Esophagus (tissue), 2 donors: ENCODE measurements around the gene TMEM132D. TPM values are rescaled to one million over a fixed set of nuclear protein-coding genes. Genes with fewer than 3 reads are reported as not detected.

Experiments
- H3K27ac ChIP-seq, 2 donors: one replicate each; pipeline ENCODE4 v1.5.1; 2013; ENCODE audit warnings: low read depth in 2 of 2, mild to moderate bottlenecking in 2 of 2, inconsistent platforms in 1 of 2, low read length in 1 of 2, moderate library complexity in 1 of 2
- H3K27me3 ChIP-seq, 2 donors: one replicate each; pipeline ENCODE4 v1.6.1; 2013; ENCODE audit warnings: low read length in 2 of 2, control low read depth in 1 of 2, mild to moderate bottlenecking in 1 of 2; ENCODE audit not compliant: insufficient read depth in 2 of 2, control insufficient read depth in 1 of 2
- H3K36me3 ChIP-seq, 2 donors: one replicate each; pipeline ENCODE4 v1.6.1; 2013; ENCODE audit warnings: low read length in 1 of 2; ENCODE audit not compliant: control insufficient read depth in 2 of 2, insufficient read depth in 2 of 2
- H3K4me1 ChIP-seq, 2 donors: one replicate each; pipeline ENCODE4 v1.6.1; 2013; ENCODE audit warnings: low read length in 1 of 2; ENCODE audit not compliant: control insufficient read depth in 2 of 2, insufficient read depth in 2 of 2
- H3K4me3 ChIP-seq, 2 donors: one replicate each; pipeline ENCODE4 v1.5.1; 2013; ENCODE audit warnings: low read length in 2 of 2, mild to moderate bottlenecking in 2 of 2, low read depth in 1 of 2, moderate library complexity in 1 of 2
- H3K9me3 ChIP-seq, 2 donors: one replicate each; pipeline ENCODE4 v1.6.1; 2013; ENCODE audit warnings: mild to moderate bottlenecking in 2 of 2, low read depth in 1 of 2, low read length in 1 of 2, moderate library complexity in 1 of 2; ENCODE audit not compliant: control insufficient read depth in 2 of 2, insufficient read depth in 1 of 2
- WGBS, 2 donors: extraction: QIAGEN DNeasy Blood & Tissue Kit; methylation state at CpG; one replicate each; pipeline ENCODE4 v1.1.7; 2013; 5-methylcytosine and 5-hydroxymethylcytosine counted together
- polyA plus RNA-seq, 2 donors: library from polyadenylated mRNA; stranded (reverse); fragments of 200-250 nt; gene quantifications; one replicate each; pipeline ENCODE4 v1.2.3, GENCODE V29; 2013
- donor health status: healthy with polysubstance abuse.
- donor health status: Bipolar disorder and iron deficiency.

Gene TMEM132D
- polyA plus RNA-seq, 2 donors: not detected

- Histone ChIP-seq H3K4me3 (no peak overlapping the region), H3K36me3 (no peaks in the 10 kb centered on the region), H3K27me3 (no peaks in the 10 kb centered on the region), H3K4me1 (no peaks in the 10 kb centered on the region), H3K27ac (no peak overlapping the region), H3K9me3 (peaks cover 7 to 8% of the 10 kb centered on the region in 2 donors)
- 35 to 37% methylated on average over 4 of the region's 4 CpGs for WGBS, 2 donors
These were observed 73.0 kb downstream of the TMEM132D start for GRCh38 chr12:129830796-129831195.

- H3K27me3 ChIP-seq: no peaks in the 10 kb centered on the region
- 48 to 49% methylated on average over 2 of the region's 2 CpGs for WGBS, 2 donors
- H3K9me3 ChIP-seq: peaks cover 7 to 11% of the 10 kb centered on the region in 2 donors
- H3K4me3 ChIP-seq: no peak overlapping the region
- no peaks in the 10 kb centered on the region for H3K4me1 ChIP-seq
- H3K36me3 ChIP-seq: no peaks in the 10 kb centered on the region
- H3K27ac ChIP-seq: no peak overlapping the region
These were observed 75.9 kb downstream of the TMEM132D start for GRCh38 chr12:129827866-129828384.

- 52 to 53% methylated on average over 5 of the region's 5 CpGs for WGBS, 2 donors
- H3K36me3 ChIP-seq: no peaks in the 10 kb centered on the region
These were observed 76.5 kb downstream of the TMEM132D start for GRCh38 chr12:129827102-129827865.

GRCh38 chr12:129826273-129826672, 77.6 kb downstream of the TMEM132D start:
- Histone ChIP-seq H3K4me1 (no peaks in the 10 kb centered on the region), H3K9me3 (peaks cover 8 to 9% of the 10 kb centered on the region in 2 donors), H3K27me3 (no peaks in the 10 kb centered on the region), H3K27ac (no peak overlapping the region), H3K4me3 (no peak overlapping the region), H3K36me3 (no peaks in the 10 kb centered on the region)
- WGBS, 2 donors: 55 to 61% methylated on average over 10 of the region's 10 CpGs

More at GRCh38 chr12:129827102-129827865, 76.5 kb downstream of the TMEM132D start:
- Histone ChIP-seq H3K27ac (no peak overlapping the region), H3K27me3 (no peaks in the 10 kb centered on the region), H3K4me1 (no peaks in the 10 kb centered on the region), H3K9me3 (peaks cover 5 to 9% of the 10 kb centered on the region in 2 donors), H3K4me3 (no peak overlapping the region)

- H3K9me3 ChIP-seq: peaks cover 6 to 9% of the 10 kb centered on the region in 2 donors
- no peak overlapping the region for H3K4me3 ChIP-seq
- H3K4me1 ChIP-seq: no peaks in the 10 kb centered on the region
- no peaks in the 10 kb centered on the region for H3K36me3 ChIP-seq
- WGBS, 2 donors: 58 to 68% methylated on average over 9 of the region's 9 CpGs
- no peaks in the 10 kb centered on the region for H3K27me3 ChIP-seq
- no peak overlapping the region for H3K27ac ChIP-seq
These were observed 78.5 kb downstream of the TMEM132D start for GRCh38 chr12:129825316-129825715.

GRCh38 chr12:129821964-129822363, 81.9 kb downstream of the TMEM132D start:
- WGBS, 2 donors: 62 to 69% methylated on average over 5 of the region's 5 CpGs
- Histone ChIP-seq H3K27me3 (no peaks in the 10 kb centered on the region), H3K4me1 (no peaks in the 10 kb centered on the region), H3K36me3 (no peaks in the 10 kb centered on the region), H3K4me3 (no peak overlapping the region), H3K9me3 (peaks cover 3 to 9% of the 10 kb centered on the region in 2 donors), H3K27ac (no peak overlapping the region)

- Histone ChIP-seq H3K27ac (no peak overlapping the region), H3K4me1 (no peaks in the 10 kb centered on the region), H3K9me3 (peaks cover 3 to 5% of the 10 kb centered on the region in 2 donors), H3K36me3 (no peaks in the 10 kb centered on the region), H3K27me3 (no peaks in the 10 kb centered on the region), H3K4me3 (no peak overlapping the region)
- 81% methylated on average over 12 of the region's 12 CpGs for WGBS, 2 donors
These were observed 84.4 kb downstream of the TMEM132D start for GRCh38 chr12:129819391-129819790.

GRCh38 chr12:129815846-129816245, 88.0 kb downstream of the TMEM132D start:
- no peaks in the 10 kb centered on the region for H3K27me3 ChIP-seq
- no peak overlapping the region for H3K27ac ChIP-seq
- no peaks in the 10 kb centered on the region for H3K36me3 ChIP-seq
- no peak overlapping the region for H3K4me3 ChIP-seq
- 45 to 52% methylated on average over 8 of the region's 8 CpGs for WGBS, 2 donors
- no peaks in the 10 kb centered on the region for H3K4me1 ChIP-seq
- H3K9me3 ChIP-seq: peaks cover 0 to 4% of the 10 kb centered on the region in 2 donors

- no peaks in the 10 kb centered on the region for H3K4me1 ChIP-seq
- 64 to 74% methylated on average over 7 of the region's 7 CpGs for WGBS, 2 donors
These were observed 91.9 kb downstream of the TMEM132D start for GRCh38 chr12:129811963-129812362.

GRCh38 chr12:129807136-129807535, 96.7 kb downstream of the TMEM132D start:
- Histone ChIP-seq H3K36me3 (no peaks in the 10 kb centered on the region), H3K27ac (no peak overlapping the region), H3K27me3 (no peaks in the 10 kb centered on the region), H3K4me1 (no peaks in the 10 kb centered on the region), H3K9me3 (peaks cover 0 to 2% of the 10 kb centered on the region in 2 donors), H3K4me3 (no peak overlapping the region)
- 84 to 87% methylated on average over 11 of the region's 11 CpGs for WGBS, 2 donors

More at GRCh38 chr12:129811963-129812362, 91.9 kb downstream of the TMEM132D start:
- Histone ChIP-seq H3K4me3 (no peak overlapping the region), H3K36me3 (no peaks in the 10 kb centered on the region), H3K27ac (no peak overlapping the region), H3K27me3 (no peaks in the 10 kb centered on the region), H3K9me3 (peaks cover 0 to 2% of the 10 kb centered on the region in 2 donors)
